ENCODE results near the gene DGKB. TPM values are rescaled to one million over a fixed set of nuclear protein-coding genes. Genes with fewer than 3 reads are reported as not detected.

Gene DGKB
- total RNA-seq, 1 experiment from 2014 or later = not detected

- H3K9me3 ChIP-seq (ENCODE audit: low read depth, low read length, poor library complexity, severe bottlenecking) = no peaks in the 10 kb centered on the region
- DNase-seq (ENCODE audit: low spot score) = no peak
- BruUV-seq (replicated peaks) = no TSS peak
- CTCF ChIA-PET = no interaction called here
- H3K36me3 ChIP-seq (ENCODE audit: insufficient read depth, low read length, poor library complexity, severe bottlenecking) = no peaks in the 10 kb centered on the region
- H3K4me1 ChIP-seq (ENCODE audit: insufficient read depth, low read length, poor library complexity, severe bottlenecking) = no peaks in the 10 kb centered on the region
- POLR2A ChIA-PET (ENCODE audit: low non-redundant PET) = no interaction called here
- TF ChIP-seq CTCF (conservative IDR thresholded peaks at IDR 0.05; ENCODE audit: low read depth, low read length) (no peak), EZH2 (IDR thresholded peaks at IDR 0.05; ENCODE audit: borderline replicate concordance, low read depth, low read length, poor library complexity, severe bottlenecking) (no peak)
- H3K27me3 ChIP-seq (replicated peaks; ENCODE audit: insufficient read depth, low read depth, low read length, poor library complexity) = no peaks in the 10 kb centered on the region
- intact Hi-C loops (cut with micrococcal nuclease; ENCODE audit: unreplicated experiment) = no loop called here
- no peak overlapping the region for H3K4me3 ChIP-seq (ENCODE audit: low read depth, low read length, poor library complexity, severe bottlenecking)
- no peak overlapping the region for H3K27ac ChIP-seq (ENCODE audit: low read depth, low read length, poor library complexity, severe bottlenecking)
These were observed 80.6 kb downstream of the DGKB start for GRCh38 chr7:14821757-14822480.

- intact Hi-C loops (cut with micrococcal nuclease; ENCODE audit: unreplicated experiment) = no loop called here
- ChIA-PET POLR2A (ENCODE audit: low non-redundant PET) (interaction anchor here (0.6 kb wide), 1 partner anchor 27 kb away, joined by 4 read pairs; no protein-coding TSS in a partner anchor), CTCF (no interaction called here)
- Histone ChIP-seq H3K4me1 (ENCODE audit: insufficient read depth, low read length, poor library complexity, severe bottlenecking) (no peaks in the 10 kb centered on the region), H3K36me3 (ENCODE audit: insufficient read depth, low read length, poor library complexity, severe bottlenecking) (no peaks in the 10 kb centered on the region), H3K9me3 (ENCODE audit: low read depth, low read length, poor library complexity, severe bottlenecking) (no peaks in the 10 kb centered on the region), H3K4me3 (ENCODE audit: low read depth, low read length, poor library complexity, severe bottlenecking) (no peak overlapping the region), H3K27ac (ENCODE audit: low read depth, low read length, poor library complexity, severe bottlenecking) (no peak overlapping the region), H3K27me3 (replicated peaks; ENCODE audit: insufficient read depth, low read depth, low read length, poor library complexity) (no peaks in the 10 kb centered on the region)
- BruUV-seq (replicated peaks) = no TSS peak
- TF ChIP-seq CTCF (conservative IDR thresholded peaks at IDR 0.05; ENCODE audit: low read depth, low read length) (no peak), EZH2 (IDR thresholded peaks at IDR 0.05; ENCODE audit: borderline replicate concordance, low read depth, low read length, poor library complexity, severe bottlenecking) (no peak)
- no peak for DNase-seq (ENCODE audit: low spot score)
These were observed 83.7 kb downstream of the DGKB start for GRCh38 chr7:14818871-14819270.

GRCh38 chr7:14817829-14818614 lies 84.5 kb downstream of the DGKB start:
- H3K9me3 ChIP-seq (ENCODE audit: low read depth, low read length, poor library complexity, severe bottlenecking) = no peaks in the 10 kb centered on the region
- BruUV-seq (replicated peaks) = no TSS peak
- no peak overlapping the region for H3K27ac ChIP-seq (ENCODE audit: low read depth, low read length, poor library complexity, severe bottlenecking)
- intact Hi-C loops (cut with micrococcal nuclease; ENCODE audit: unreplicated experiment) = no loop called here
- no peaks in the 10 kb centered on the region for H3K4me1 ChIP-seq (ENCODE audit: insufficient read depth, low read length, poor library complexity, severe bottlenecking)
- H3K36me3 ChIP-seq (ENCODE audit: insufficient read depth, low read length, poor library complexity, severe bottlenecking) = no peaks in the 10 kb centered on the region
- TF ChIP-seq EZH2 (IDR thresholded peaks at IDR 0.05; ENCODE audit: borderline replicate concordance, low read depth, low read length, poor library complexity, severe bottlenecking) (no peak), CTCF (conservative IDR thresholded peaks at IDR 0.05; ENCODE audit: low read depth, low read length) (no peak)
- no peak for DNase-seq (ENCODE audit: low spot score)
- POLR2A ChIA-PET (ENCODE audit: low non-redundant PET) = no interaction called here
- no peak overlapping the region for H3K4me3 ChIP-seq (ENCODE audit: low read depth, low read length, poor library complexity, severe bottlenecking)
- H3K27me3 ChIP-seq (replicated peaks; ENCODE audit: insufficient read depth, low read depth, low read length, poor library complexity) = no peaks in the 10 kb centered on the region
- CTCF ChIA-PET = no interaction called here
